Ramos (cell line): Measurements from ENCODE around the gene EIF4E3.

Source experiments
- in situ Hi-C: fragments of 300-500 bp; cut with MboI; formaldehyde crosslinking; loops from one replicate; pipeline ENCODE4 v1.14.3; 2022; ENCODE audit warnings: low sequenced_read_pairs; ENCODE audit not compliant: unreplicated experiment

EIF4E3 gene

DNA sequence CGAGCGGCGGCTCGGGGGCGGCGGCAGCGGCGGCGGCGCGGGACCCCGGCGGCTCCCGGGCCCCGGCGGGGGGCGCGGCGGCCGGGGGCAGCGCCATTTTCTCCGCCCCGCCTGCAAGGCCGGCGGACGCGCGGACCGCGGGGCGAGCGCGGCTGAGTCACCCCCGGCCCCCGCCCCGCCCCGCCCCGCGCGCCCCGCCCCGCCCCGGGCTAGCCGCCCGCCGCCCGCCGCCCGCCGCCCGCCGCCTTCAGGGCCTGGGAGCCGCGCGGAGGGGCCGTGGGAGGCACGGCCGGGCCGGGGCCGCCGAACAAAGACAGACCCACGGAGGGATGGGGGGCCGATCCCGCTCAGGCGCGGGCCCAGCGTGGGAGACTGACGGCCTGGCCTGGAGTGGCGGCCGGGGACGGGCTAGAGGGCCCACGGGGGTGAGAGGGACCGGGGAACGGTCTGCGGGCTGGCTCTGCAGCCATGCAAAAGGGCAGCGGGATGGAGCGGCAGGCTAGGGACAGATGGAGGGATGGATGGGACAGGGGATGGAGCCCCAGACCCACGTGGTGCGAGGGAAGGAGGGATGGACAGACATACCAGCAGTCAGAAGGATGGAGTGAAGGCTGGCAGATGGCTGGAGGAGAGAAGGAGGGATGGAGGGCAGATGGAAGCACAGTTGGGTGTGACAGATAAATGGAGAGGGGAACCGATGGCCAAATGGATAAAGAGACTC lies at the start of gene EIF4E3:
Gene EIF4E3 (minus strand): TSS at position 132 of the 721 bp plus-strand sequence. CDS start 35 bp downstream, at position 97.
- in situ Hi-C loops: loop anchor here (25.0 kb wide), 1 partner anchor 537 kb away; no protein-coding TSS in a partner anchor

DNA sequence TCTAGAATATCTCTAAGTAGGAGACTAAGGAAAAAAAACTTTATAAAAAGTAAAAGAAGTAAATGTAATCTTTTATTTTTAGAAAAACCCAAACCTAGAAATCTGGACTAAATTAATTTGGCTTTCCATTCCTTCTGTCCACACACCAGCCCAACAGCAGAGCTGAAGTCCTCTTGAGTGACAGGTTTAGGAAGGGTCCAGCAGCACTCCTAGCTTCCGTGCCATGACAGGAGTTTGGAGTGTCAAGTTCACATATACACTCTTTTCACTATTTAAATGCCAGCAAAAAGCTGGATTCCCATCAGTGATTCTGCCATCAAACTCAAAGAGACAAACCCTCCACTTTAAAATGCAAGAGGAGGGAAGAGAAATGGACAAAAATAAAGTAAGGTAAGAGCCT lies 46.7 kb upstream of the EIF4E3 start:
- in situ Hi-C loops: no loop called here

DNA sequence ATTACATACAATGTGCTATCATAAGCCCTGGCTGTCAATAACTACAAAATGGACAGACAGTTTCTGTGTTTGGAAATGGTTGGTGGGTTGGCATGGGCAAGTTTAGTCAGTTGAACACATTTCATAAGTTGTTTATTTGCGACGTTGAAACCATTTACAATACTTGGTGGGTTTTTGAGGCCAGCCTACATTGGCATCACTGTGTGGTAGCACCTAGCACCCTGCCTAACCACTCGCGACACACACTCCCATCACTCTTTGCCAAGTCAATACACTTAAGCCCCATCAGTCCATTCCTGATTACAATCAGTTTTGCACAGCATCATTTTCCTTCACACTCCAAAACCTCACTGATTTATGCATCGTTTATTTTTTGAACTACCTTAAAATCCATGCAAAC lies 45.9 kb upstream of the EIF4E3 start:
- in situ Hi-C loops: no loop called here

DNA sequence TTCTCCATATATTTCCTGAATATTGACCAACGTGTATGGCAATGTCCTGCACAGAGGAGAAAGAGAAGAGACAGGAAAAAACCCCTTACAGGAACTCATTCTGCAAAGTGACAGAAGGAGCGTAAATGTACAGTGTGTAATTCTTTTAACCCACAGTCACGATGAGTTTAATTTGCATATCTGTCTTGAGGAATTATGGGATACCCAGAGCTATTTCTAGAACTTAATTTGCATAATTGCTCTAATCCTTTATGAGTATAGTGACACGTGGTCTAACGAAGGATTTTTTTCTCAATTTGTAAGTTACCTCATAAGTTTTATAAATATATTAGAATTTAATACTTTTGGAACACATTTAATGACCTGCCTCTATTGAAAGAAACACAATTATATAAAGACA lies 38.2 kb upstream of the EIF4E3 start:
- in situ Hi-C loops: no loop called here

DNA sequence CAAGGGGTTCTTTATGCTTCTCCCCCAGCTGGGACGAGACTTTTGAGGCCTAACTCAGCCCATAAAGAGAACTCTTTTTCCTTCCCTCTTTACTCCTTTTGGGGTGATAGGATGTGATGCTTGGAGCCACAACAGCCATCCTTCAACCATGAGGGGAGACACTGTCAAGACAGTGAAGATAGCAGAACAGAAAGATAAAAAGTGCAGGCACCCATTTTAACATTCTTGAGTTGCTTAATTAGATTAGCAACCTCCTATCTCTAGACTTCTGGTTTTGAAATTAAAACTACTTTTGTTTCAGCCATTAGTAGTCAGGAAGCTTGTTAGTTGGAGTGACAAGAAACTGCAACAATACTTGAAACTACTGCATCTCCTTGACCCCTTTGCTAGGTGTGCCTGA lies 34.9 kb upstream of the EIF4E3 start:
- in situ Hi-C loops: no loop called here

DNA sequence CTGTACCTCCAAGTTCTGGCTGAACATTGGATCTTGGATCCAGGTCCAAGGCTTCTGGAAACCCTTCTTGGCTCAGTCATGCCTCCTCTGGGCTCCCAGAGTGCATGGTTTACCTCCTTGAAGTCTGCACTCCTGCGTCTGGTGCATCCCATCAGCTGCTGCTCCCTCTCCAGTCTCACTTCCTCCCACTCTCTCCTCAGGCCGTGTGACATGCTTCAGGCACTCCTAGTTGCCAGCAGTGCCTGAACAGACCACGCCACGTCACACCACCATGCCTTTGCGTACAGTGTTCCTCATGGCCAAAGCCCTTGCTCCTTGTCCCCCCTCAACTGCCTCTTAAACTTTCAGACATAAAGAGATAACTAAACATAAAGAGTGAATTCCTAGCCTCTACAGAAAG lies 34.2 kb upstream of the EIF4E3 start:
- in situ Hi-C loops: no loop called here

DNA sequence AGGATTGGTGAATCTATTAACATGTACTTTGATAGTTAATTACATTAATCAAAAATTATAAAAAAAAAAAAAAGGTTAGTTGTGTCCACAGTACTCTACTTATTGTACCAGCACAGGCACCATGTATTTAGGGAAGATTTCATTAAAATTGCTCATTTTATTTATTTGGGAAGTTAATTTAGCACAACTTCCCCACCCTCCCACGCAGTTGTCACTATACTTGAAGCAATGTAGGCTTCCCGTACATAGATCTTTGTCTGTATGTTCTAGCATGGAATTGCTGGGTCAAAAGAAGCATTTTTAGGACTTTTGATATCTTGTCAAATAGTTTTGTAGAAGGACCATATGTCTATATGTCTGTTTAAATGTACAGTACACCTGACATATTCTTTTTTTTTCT lies 32.9 kb upstream of the EIF4E3 start:
- in situ Hi-C loops: no loop called here

DNA sequence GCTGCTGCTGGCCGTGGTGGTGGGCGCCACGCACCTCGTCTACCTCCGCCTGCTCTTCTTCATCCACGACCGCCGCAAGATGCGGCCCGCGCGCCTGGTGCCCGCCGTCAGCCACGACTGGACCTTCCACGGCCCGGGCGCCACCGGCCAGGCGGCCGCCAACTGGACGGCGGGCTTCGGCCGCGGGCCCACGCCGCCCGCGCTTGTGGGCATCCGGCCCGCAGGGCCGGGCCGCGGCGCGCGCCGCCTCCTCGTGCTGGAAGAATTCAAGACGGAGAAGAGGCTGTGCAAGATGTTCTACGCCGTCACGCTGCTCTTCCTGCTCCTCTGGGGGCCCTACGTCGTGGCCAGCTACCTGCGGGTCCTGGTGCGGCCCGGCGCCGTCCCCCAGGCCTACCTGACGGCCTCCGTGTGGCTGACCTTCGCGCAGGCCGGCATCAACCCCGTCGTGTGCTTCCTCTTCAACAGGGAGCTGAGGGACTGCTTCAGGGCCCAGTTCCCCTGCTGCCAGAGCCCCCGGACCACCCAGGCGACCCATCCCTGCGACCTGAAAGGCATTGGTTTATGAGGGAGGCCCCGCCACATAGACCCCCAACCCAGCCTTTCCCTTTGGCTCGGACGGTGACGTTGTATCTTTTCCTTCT lies 29.5 kb upstream of the EIF4E3 start:
- in situ Hi-C loops: no loop called here

DNA sequence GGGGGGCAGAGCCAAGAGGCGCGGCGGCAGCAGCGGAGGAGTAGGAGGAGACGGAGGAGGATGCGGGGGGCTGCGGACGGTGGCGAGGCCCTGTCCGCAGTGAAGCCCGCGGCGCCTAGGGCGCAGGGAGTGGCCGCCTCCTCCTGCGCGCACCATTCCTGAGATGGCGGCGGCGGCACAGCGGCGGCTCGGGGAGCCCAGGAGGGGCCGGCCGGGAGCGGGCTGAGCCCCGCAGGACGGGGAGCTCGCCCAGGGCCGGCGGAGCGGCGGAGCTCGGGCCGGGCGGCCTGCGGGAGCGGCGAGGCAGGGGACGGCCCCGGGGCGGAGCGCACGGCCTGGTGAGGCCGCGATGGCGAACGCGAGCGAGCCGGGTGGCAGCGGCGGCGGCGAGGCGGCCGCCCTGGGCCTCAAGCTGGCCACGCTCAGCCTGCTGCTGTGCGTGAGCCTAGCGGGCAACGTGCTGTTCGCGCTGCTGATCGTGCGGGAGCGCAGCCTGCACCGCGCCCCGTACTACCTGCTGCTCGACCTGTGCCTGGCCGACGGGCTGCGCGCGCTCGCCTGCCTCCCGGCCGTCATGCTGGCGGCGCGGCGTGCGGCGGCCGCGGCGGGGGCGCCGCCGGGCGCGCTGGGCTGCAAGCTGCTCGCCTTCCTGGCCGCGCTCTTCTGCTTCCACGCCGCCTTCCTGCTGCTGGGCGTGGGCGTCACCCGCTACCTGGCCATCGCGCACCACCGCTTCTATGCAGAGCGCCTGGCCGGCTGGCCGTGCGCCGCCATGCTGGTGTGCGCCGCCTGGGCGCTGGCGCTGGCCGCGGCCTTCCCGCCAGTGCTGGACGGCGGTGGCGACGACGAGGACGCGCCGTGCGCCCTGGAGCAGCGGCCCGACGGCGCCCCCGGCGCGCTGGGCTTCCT lies 28.8 kb upstream of the EIF4E3 start, which contains the start of gene GPR27:
Gene GPR27 (plus strand): TSS at position 155 of the 909 bp plus-strand sequence. CDS start 195 bp downstream, at position 350.
- in situ Hi-C loops: no loop called here

DNA sequence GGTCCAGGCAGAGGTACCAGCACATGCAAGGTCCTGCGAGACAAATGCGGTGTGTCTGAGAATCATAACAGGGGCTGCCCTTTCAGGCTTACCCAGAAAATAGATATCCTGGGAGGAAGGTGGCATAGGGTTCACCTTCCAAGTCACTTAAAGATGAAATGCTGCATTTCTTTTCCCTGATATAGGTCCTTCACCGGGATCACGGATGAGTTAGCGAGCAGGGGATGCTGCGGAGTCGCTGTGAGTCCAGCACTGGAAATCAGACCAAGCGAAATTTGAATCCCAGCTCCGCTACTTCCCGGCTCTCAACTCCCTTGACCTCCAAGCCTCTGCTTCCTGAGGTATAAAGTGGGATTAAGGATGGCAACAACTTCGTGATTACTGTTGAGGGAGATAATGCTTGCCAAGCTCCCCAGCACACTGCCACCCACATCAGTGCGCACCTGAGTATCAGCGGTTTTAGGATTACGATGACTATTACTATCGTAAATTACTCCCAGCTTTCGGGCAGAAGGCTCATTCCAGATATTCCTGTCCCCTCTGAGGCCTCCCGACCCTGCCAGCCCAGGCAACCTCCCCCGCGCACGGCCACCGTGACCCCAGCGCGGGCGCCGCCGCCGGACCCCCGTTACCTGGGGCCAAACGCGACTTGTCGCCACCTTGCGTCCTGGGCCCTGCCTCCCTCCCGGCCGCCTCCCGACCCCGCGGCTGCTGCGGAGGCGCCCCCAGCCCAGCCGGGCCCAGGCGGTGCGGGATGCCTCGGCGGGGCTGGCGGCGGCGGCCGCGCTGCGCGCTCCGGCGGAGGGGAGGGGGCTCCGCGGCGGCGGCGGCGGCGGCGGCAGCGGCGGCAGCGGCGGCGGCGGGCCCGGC lies 27.9 kb upstream of the EIF4E3 start:
- in situ Hi-C loops: no loop called here

DNA sequence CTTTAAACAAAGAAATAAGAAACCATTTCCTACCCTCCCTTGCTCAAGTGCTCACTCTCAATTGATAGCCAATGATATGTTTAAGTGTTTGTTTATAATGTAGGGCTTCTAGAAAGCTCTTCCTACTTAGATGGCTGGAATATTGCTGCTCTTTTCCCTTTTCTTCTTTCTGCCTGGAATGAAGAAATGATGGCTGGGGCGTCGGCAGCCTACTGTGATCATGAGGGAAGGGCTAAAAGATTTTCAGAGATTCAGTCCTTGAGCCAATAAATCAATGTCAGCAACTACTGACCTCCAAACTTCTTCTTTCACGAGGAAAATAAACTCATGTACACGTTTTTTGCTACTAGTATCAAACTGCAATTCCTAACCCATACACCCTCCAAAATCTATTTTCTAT lies 26.4 kb upstream of the EIF4E3 start:
- in situ Hi-C loops: no loop called here

DNA sequence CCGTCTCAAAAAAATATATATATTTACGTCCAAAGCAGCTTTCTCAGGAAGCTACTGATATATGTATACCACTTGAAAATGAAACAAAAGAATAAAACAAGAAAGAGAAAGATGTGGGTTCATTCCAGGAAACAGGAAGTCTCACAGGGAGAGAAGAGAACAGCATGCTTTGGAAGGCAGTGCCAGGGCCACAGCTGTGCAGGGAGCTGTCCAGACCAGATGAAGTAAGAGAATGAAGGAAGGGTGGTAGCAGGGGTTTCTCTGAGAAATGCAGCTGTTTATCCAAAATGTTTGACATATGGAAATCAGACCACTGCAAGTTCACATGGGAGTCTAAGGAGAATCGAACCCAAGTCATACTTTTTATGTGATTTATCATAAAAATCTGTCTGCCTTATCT lies 19.5 kb upstream of the EIF4E3 start:
- in situ Hi-C loops: loop anchor here (25.0 kb wide), 1 partner anchor 518 kb away; no protein-coding TSS in a partner anchor

DNA sequence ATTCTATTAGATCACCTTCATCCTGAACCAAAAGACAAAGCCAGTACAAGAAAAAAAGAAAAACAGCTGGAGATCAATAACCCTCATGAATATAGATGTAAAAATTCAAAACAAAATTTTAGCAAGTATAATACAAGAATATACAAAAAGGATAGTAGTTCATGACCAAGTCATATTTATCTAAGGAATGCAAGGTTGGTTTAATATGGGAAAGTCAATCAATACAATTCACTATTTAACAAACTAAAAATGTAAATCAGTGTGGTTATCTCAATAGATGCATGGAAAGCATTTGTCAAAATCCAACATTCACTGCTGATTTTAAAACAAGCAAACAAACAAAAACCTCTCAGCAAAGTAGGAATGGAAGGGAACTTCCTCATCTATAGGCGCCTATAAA lies 17.4 kb upstream of the EIF4E3 start:
- in situ Hi-C loops: loop anchor here (25.0 kb wide), 1 partner anchor 520 kb away; no protein-coding TSS in a partner anchor

DNA sequence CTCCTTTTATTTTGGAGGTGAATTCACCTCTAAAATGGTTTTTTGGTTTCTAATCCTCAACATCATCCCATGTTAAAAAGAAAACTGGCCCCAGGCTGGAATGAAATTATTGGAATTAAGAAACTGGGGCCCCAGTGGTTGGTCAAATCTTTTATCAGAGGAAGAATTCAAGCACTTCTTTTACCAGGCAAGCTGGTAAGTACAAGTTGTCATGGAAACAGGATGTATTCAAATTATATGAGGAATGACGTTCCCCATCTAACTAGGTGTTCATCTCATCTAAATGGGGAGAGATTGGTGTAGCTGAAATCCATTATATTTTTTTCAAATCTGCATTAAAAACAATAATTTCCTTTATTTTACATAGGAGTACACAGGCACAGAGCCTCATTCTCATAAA lies 9.7 kb upstream of the EIF4E3 start:
- in situ Hi-C loops: loop anchor here (25.0 kb wide), 1 partner anchor 527 kb away; no protein-coding TSS in a partner anchor

DNA sequence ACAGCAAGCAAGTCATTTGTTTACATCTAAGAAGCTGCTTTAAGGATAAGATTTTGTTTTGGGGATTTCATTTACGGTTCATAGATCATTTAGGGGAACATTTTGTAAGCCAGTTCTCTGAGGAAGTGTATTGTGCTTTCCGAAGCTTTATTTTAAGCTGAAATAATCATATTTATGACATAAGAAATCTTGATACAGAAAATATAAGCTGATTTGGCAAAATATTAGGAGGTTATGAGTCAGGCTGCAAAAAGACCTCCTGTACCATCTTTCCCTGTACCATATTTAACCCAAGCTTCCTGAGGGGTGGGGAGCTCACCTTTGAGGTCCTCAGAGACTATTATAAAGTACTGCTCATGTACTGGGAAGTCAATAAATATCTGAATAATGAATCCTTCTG lies 8.1 kb upstream of the EIF4E3 start:
- in situ Hi-C loops: loop anchor here (25.0 kb wide), 1 partner anchor 529 kb away; no protein-coding TSS in a partner anchor

DNA sequence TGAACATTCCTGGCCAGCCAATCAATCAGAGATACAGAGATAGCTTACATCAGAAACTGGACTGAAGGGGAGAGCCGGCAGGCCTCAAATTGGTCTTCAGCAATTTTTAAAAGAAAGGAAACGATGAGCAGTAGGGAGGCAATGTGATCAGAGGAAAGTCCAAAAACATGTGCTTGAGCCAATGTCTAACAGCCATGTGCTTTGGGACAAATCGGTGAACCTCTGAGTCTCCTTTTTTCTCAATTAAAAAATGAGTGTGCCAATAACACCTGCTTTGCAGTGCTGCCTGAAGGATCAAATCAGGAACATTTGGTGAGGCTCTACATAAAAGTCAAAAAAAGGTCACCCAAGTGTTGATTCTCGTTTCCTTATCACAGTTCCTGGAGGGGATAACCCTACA lies 7.4 kb upstream of the EIF4E3 start:
- in situ Hi-C loops: loop anchor here (25.0 kb wide), 1 partner anchor 530 kb away; no protein-coding TSS in a partner anchor

DNA sequence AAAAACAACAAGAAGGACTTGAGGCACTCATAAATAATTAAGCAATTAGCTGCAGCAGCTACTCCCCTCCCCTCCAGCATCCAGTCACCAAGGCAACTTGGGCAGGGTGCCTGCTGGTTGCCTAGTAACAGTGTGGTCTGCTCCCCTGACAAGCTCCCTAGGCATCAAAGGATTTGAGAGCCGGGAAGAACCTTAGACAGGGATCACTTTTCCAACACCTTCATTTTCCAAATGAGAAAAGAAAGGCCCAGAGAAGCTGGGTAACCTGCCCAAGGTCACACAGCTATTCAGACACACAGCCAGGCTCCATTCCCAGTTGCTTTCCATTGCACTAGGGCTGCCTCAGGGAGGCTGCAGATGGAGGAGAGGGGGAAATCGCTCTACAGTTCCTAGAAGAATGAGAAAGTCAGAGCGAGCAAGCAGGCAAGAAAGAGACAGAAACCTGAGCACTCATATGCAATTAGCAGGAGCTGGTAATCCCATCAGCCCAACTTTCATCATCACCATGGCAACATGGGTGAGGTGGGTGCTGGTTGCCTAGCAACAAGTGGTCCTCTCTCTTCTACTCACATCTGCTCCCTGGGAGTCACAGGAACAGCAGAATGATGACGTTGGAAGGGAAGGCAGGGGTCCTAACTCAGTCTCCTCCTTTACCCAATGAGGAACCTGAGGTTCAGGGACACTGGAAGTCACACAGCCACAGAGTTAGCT lies 3.6 kb upstream of the EIF4E3 start:
- in situ Hi-C loops: loop anchor here (25.0 kb wide), 1 partner anchor 534 kb away; no protein-coding TSS in a partner anchor

DNA sequence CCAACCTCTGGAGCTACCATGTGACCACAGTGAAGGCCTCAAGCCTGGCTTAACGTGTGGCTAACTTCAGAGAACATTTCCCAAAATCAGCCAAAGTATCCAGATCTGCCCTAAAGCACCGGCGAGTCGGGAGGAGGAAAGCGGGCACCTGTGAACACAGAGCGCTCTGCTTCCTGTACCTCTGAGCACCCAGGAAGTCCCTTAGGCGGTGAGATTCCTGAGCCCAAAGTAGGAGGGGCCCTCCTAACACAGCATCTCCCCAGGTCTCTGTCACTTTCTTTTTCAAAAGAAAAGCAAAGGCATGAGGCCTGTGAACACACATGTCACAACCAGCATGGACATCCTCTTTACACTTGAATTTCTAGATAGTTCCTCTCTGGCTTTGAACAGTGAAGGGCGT lies 944 bp upstream of the EIF4E3 start:
- in situ Hi-C loops: loop anchor here (25.0 kb wide), 1 partner anchor 536 kb away; no protein-coding TSS in a partner anchor
